ENCODE measurements around the gene BDKRB1. TPM values are rescaled to one million over a fixed set of nuclear protein-coding genes. Genes with fewer than 3 reads are reported as not detected.
A peak's percentile ranks its signal among the peaks of the same experiment; 100 is the strongest.

Gene BDKRB1
- polyA plus RNA-seq, 2 of the 4 experiments (the other 2 are of a cell fraction): 2.8 to 3.5 TPM

DNA sequence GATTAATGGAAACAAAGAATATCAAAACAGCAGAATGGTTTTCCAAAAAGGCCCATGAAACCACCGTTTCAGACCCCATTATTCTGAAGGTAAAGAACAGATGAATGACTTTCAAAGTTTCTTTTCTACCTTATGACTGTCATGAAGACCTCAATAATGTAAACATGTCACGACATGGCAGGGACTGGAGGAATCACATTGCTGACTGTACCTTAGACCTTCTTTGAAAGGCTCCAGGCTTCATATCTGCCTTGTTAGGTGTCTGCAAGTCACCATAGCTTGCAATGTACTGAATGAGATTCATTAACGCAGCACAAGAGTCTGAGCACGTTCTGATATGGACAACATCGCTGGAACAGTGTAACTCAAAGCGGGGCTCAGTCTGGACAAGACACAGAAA lies 54.9 kb downstream of the BDKRB1 start:
- Histone ChIP-seq H3K4me3 (no peak overlapping the region), H3K27ac (no peak overlapping the region; a peak in 1 of 6 replicates), H3K4me1 (peaks cover 39% of the 10 kb centered on the region), H3K4me2 (peak overlapping the region; percentile 78; the same call in 1 of the 3 replicates), H3K9me3 (no peaks in the 10 kb centered on the region)
- CTCF ChIA-PET: interaction anchor here (1.1 to 1.6 kb wide), 3 partner anchors 8 to 310 kb away, joined by 3 to 4 read pairs (median 3); no protein-coding TSS in a partner anchor
- TF ChIP-seq KDM5A (IDR thresholded peaks at IDR 0.05): no peak
- no peak for TF ChIP-seq TP53 (CRISPR knock-in tag; IDR thresholded peaks at IDR 0.05)
- no peak for TF ChIP-seq EP300 (IDR thresholded peaks at IDR 0.05)
- TF ChIP-seq, protein P1, sequence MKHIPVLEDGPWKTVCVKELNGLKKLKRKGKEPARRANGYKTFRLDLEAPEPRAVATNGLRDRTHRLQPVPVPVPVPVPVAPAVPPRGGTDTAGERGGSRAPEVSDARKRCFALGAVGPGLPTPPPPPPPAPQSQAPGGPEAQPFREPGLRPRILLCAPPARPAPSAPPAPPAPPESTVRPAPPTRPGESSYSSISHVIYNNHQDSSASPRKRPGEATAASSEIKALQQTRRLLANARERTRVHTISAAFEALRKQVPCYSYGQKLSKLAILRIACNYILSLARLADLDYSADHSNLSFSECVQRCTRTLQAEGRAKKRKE (CRISPR knock-in tag; IDR thresholded peaks at IDR 0.05; ENCODE audit: low read depth): no peak
- TF ChIP-seq, protein P2, sequence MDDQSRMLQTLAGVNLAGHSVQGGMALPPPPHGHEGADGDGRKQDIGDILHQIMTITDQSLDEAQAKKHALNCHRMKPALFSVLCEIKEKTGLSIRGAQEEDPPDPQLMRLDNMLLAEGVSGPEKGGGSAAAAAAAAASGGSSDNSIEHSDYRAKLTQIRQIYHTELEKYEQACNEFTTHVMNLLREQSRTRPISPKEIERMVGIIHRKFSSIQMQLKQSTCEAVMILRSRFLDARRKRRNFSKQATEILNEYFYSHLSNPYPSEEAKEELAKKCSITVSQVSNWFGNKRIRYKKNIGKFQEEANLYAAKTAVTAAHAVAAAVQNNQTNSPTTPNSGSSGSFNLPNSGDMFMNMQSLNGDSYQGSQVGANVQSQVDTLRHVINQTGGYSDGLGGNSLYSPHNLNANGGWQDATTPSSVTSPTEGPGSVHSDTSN (IDR thresholded peaks at IDR 0.05): no peak
- TF ChIP-seq, protein P3, sequence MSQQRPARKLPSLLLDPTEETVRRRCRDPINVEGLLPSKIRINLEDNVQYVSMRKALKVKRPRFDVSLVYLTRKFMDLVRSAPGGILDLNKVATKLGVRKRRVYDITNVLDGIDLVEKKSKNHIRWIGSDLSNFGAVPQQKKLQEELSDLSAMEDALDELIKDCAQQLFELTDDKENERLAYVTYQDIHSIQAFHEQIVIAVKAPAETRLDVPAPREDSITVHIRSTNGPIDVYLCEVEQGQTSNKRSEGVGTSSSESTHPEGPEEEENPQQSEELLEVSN (IDR thresholded peaks at IDR 0.05; ENCODE audit: borderline replicate concordance, low read depth): no peak
- TF ChIP-seq NR3C1 (IDR thresholded peaks at IDR 0.05): no peak
- no peak for TF ChIP-seq ZNF302 (CRISPR knock-in tag; IDR thresholded peaks at IDR 0.05)
- TF ChIP-seq KDM1A (IDR thresholded peaks at IDR 0.05; ENCODE audit: low read depth): no peak
- no peak for TF ChIP-seq ZC3H11A (IDR thresholded peaks at IDR 0.05)
- TF ChIP-seq CEBPB (IDR thresholded peaks at IDR 0.05): no peak
- no peak for FAIRE-seq
- DNase-seq (ENCODE audit: low read depth in 1 of 2, low spot score in 1 of 2): no peak
- no peak for ATAC-seq
- POLR2A ChIA-PET: no interaction called here
- WGBS (ENCODE audit: missing lambda C conversion rate): 86% methylated on average over 6 of the region's 6 CpGs

Small RNA genes lying within 50 kb of the gene (small RNA-seq; reads per million reads assigned to genes)
- gene CKS1BP1: 0 reads per million in 6 experiments

Other genes starting within 250 kb of the BDKRB1 start
- gene C14orf132, start 216.8 kb upstream of the BDKRB1 start, polyA plus RNA-seq (2011; rRNA removed): 4.6 and 5.4 TPM in 2 replicates
- 5.7 to 11.7 TPM (median 8.5 TPM) in 3 replicates for gene C14orf132, start 216.8 kb upstream of the BDKRB1 start, polyA plus RNA-seq (2017; fragmentation: RNase III; extraction: RNeasy Plus Mini Kit Qiagen cat#74134 plus additional on column Dnase treatment)
- gene BDKRB2, start 51.4 kb upstream of the BDKRB1 start, polyA plus RNA-seq (2011; rRNA removed): 21.6 and 26.6 TPM in 2 replicates
- 12.1 to 19.6 TPM (median 13.9 TPM) in 3 replicates for gene BDKRB2, start 51.4 kb upstream of the BDKRB1 start, polyA plus RNA-seq (2017; fragmentation: RNase III; extraction: RNeasy Plus Mini Kit Qiagen cat#74134 plus additional on column Dnase treatment)
- 17.0 and 19.6 TPM in 2 replicates for gene ATG2B, start 107.1 kb downstream of the BDKRB1 start, polyA plus RNA-seq (2011; rRNA removed)
- 5.9 to 7.4 TPM (median 7.1 TPM) in 3 replicates for gene ATG2B, start 107.1 kb downstream of the BDKRB1 start, polyA plus RNA-seq (2017; fragmentation: RNase III; extraction: RNeasy Plus Mini Kit Qiagen cat#74134 plus additional on column Dnase treatment)
- gene GSKIP, start 107.3 kb downstream of the BDKRB1 start, polyA plus RNA-seq (2011; rRNA removed): 36.6 and 57.8 TPM in 2 replicates
- 25.9 to 31.8 TPM (median 30.9 TPM) in 3 replicates for gene GSKIP, start 107.3 kb downstream of the BDKRB1 start, polyA plus RNA-seq (2017; fragmentation: RNase III; extraction: RNeasy Plus Mini Kit Qiagen cat#74134 plus additional on column Dnase treatment)
- 5.4 and 5.5 TPM in 2 replicates for gene AK7, start 135.9 kb downstream of the BDKRB1 start, polyA plus RNA-seq (2011; rRNA removed)
- 3.2 to 4.9 TPM (median 3.3 TPM) in 3 replicates for gene AK7, start 135.9 kb downstream of the BDKRB1 start, polyA plus RNA-seq (2017; fragmentation: RNase III; extraction: RNeasy Plus Mini Kit Qiagen cat#74134 plus additional on column Dnase treatment)
- 236 and 273 TPM in 2 replicates for gene PAPOLA, start 246.2 kb downstream of the BDKRB1 start, polyA plus RNA-seq (2011; rRNA removed)
- 105 to 116 TPM (median 107 TPM) in 3 replicates for gene PAPOLA, start 246.2 kb downstream of the BDKRB1 start, polyA plus RNA-seq (2017; fragmentation: RNase III; extraction: RNeasy Plus Mini Kit Qiagen cat#74134 plus additional on column Dnase treatment)